Esophagus (tissue), 2 donors: ENCODE results near the gene RASD1. TPM values are rescaled to one million over a fixed set of nuclear protein-coding genes. Genes with fewer than 3 reads are reported as not detected.
"Not testable (repeated sequence)": the region's sequence is repeated elsewhere in the genome, so short reads cannot be mapped to it uniquely, and the experiment has no call there.

Source experiments
- H3K27ac ChIP-seq, 2 donors: one replicate each; pipeline ENCODE4 v1.5.1; 2013; ENCODE audit warnings: low read depth in 2 of 2, mild to moderate bottlenecking in 2 of 2, inconsistent platforms in 1 of 2, low read length in 1 of 2, moderate library complexity in 1 of 2
- H3K27me3 ChIP-seq, 2 donors: one replicate each; pipeline ENCODE4 v1.6.1; 2013; ENCODE audit warnings: low read length in 2 of 2, control low read depth in 1 of 2, mild to moderate bottlenecking in 1 of 2; ENCODE audit not compliant: insufficient read depth in 2 of 2, control insufficient read depth in 1 of 2
- H3K36me3 ChIP-seq, 2 donors: one replicate each; pipeline ENCODE4 v1.6.1; 2013; ENCODE audit warnings: low read length in 1 of 2; ENCODE audit not compliant: control insufficient read depth in 2 of 2, insufficient read depth in 2 of 2
- H3K4me1 ChIP-seq, 2 donors: one replicate each; pipeline ENCODE4 v1.6.1; 2013; ENCODE audit warnings: low read length in 1 of 2; ENCODE audit not compliant: control insufficient read depth in 2 of 2, insufficient read depth in 2 of 2
- H3K4me3 ChIP-seq, 2 donors: one replicate each; pipeline ENCODE4 v1.5.1; 2013; ENCODE audit warnings: low read length in 2 of 2, mild to moderate bottlenecking in 2 of 2, low read depth in 1 of 2, moderate library complexity in 1 of 2
- H3K9me3 ChIP-seq, 2 donors: one replicate each; pipeline ENCODE4 v1.6.1; 2013; ENCODE audit warnings: mild to moderate bottlenecking in 2 of 2, low read depth in 1 of 2, low read length in 1 of 2, moderate library complexity in 1 of 2; ENCODE audit not compliant: control insufficient read depth in 2 of 2, insufficient read depth in 1 of 2
- WGBS, 2 donors: extraction: QIAGEN DNeasy Blood & Tissue Kit; methylation state at CpG; one replicate each; pipeline ENCODE4 v1.1.7; 2013; 5-methylcytosine and 5-hydroxymethylcytosine counted together
- polyA plus RNA-seq, 2 donors: library from polyadenylated mRNA; stranded (reverse); fragments of 200-250 nt; gene quantifications; one replicate each; pipeline ENCODE4 v1.2.3, GENCODE V29; 2013
- donor health status: healthy with polysubstance abuse.
- donor health status: Bipolar disorder and iron deficiency.

Gene RASD1
- polyA plus RNA-seq, 2 donors, result 0.83 to 1.6 TPM

DNA sequence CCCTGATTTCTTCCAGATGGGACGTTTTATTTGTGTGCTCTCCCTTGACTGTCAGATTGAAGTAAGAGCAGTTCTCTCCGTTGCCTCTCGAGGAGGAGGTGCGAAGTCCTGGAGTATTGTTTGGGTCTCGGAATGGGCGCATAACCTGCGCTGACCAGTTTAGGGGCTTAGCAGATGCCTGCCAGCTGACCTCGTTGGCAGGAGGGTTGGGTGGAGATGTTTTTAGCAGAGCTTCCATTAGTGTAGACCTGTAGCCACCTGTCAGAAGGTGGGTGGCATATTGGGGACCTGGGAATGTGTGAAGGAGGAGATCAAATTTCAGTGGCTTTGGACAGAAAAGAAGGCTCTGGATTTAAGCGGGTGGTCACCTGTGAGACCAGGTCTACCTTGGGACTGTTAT, 3.6 kb downstream of the RASD1 start:
- H3K27me3 ChIP-seq, result peaks cover 0 to 3% of the 10 kb centered on the region in 2 donors
- H3K36me3 ChIP-seq, result peaks cover 11 to 13% of the 10 kb centered on the region in 2 donors
- H3K4me1 ChIP-seq, result peaks cover 3 to 11% of the 10 kb centered on the region in 2 donors
- no peak overlapping the region for H3K27ac ChIP-seq
- WGBS, 2 donors, result 90 to 92% methylated on average over 9 of the region's 9 CpGs
- no peak overlapping the region for H3K4me3 ChIP-seq
- no peaks in the 10 kb centered on the region for H3K9me3 ChIP-seq

DNA sequence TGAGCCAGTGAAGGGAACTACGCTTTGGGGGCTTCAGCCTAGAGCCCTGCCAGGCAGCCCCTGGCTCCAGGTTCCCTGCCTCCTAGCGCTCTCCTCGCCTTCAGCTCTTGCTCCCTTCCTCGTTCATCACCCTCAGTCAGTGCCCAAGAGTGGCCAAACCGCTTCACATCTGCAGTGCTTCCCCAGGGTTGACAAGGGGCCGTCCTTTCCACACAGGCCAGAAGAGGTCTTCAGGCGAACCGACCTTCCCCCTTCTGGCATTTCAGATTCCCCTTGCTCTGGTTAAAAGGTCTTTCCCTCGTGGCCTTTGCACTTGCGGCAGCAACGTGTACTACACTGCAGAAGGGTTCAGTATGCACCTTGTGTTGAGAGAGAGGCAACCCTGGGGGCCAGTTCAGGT, 4.1 kb downstream of the RASD1 start:
- Histone ChIP-seq H3K4me1 (peaks cover 3 to 11% of the 10 kb centered on the region in 2 donors), H3K9me3 (no peaks in the 10 kb centered on the region)
- 85 to 87% methylated on average over 11 of the region's 11 CpGs for WGBS, 2 donors

GRCh38 chr17:17491546-17491988, 4.6 kb downstream of the RASD1 start:
- 88 to 90% methylated on average over 17 of the region's 17 CpGs for WGBS, 2 donors
- no peak overlapping the region for H3K4me3 ChIP-seq
- H3K4me1 ChIP-seq, result peaks cover 3 to 9% of the 10 kb centered on the region in 2 donors
- peaks cover 11 to 13% of the 10 kb centered on the region in 2 donors for H3K36me3 ChIP-seq
- H3K27ac ChIP-seq, result no peak overlapping the region
- peaks cover 0 to 3% of the 10 kb centered on the region in 2 donors for H3K27me3 ChIP-seq
- H3K9me3 ChIP-seq, result no peaks in the 10 kb centered on the region

More for the DNA sequence above, 4.1 kb downstream of the RASD1 start:
- no peak overlapping the region for H3K27ac ChIP-seq
- H3K27me3 ChIP-seq, result peaks cover 0 to 3% of the 10 kb centered on the region in 2 donors
- peaks cover 11 to 13% of the 10 kb centered on the region in 2 donors for H3K36me3 ChIP-seq
- H3K4me3 ChIP-seq, result no peak overlapping the region

- Histone ChIP-seq H3K4me1 (peaks cover 3 to 9% of the 10 kb centered on the region in 2 donors), H3K9me3 (no peaks in the 10 kb centered on the region), H3K36me3 (peaks cover 11 to 13% of the 10 kb centered on the region in 2 donors), H3K4me3 (no peak overlapping the region), H3K27me3 (peaks cover 0 to 3% of the 10 kb centered on the region in 2 donors), H3K27ac (no peak overlapping the region)
- WGBS, 2 donors, result 83 to 90% methylated on average over 10 of the region's 10 CpGs
These were observed 5.1 kb downstream of the RASD1 start for GRCh38 chr17:17491031-17491471.

DNA sequence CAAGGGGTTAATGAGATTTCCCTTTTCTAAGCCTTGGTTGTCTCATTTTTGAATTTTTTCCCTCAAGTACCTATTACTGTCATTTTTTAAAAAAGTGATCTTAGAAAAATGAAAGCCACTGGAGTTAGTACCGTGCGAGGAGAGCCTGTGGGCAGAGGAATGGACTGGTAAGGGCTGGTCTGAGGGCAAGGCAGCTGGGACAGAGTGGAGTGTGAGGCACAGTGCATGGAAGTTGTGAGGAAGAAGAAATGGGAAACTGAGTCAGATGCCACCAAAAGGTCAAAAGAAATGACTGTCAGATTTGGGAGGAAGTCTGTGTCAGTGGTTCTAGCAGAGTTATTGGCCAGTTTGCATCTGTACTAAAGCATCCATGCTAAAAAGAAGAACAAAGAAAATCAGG, 8.2 kb downstream of the RASD1 start:
- no peak overlapping the region for H3K4me3 ChIP-seq
- 71 to 89% methylated on average over 2 of the region's 2 CpGs for WGBS, 2 donors
- peaks cover 13 to 15% of the 10 kb centered on the region in 2 donors for H3K36me3 ChIP-seq
- peaks cover 0 to 3% of the 10 kb centered on the region in 2 donors for H3K4me1 ChIP-seq
- H3K27me3 ChIP-seq, result no peaks in the 10 kb centered on the region
- no peak overlapping the region for H3K27ac ChIP-seq
- H3K9me3 ChIP-seq, result no peaks in the 10 kb centered on the region

DNA sequence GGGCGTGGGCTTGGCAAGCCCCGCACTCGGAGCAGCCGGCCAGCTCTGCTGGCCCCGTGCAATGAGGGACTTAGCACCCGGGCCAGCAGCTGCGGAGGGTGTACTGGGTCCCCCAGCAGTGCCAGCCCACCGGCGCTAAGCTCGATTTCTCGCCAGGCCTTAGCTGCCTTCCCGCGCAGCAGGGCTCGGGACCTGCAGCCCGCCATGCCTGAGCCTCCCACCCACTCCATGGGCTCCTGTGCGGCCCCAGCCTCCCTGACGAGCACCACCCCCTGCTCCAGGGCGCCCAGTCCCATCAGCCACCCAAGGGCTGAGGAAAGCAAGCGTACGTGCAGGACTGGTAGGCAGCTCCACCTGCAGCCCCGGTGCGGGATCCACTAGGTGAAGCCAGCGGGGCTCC, 9.8 kb downstream of the RASD1 start:
- H3K27me3 ChIP-seq, H3K36me3 ChIP-seq, H3K4me1 ChIP-seq, H3K9me3 ChIP-seq, H3K27ac ChIP-seq, H3K4me3 ChIP-seq: not testable (repeated sequence)
- WGBS, 2 donors, result 97 to 98% methylated on average over 19 to 23 of the region's 23 CpGs

GRCh38 chr17:17485420-17485819, 10.8 kb downstream of the RASD1 start:
- WGBS, 2 donors, result 93 to 95% methylated on average over 5 to 6 of the region's 6 CpGs
- H3K4me3 ChIP-seq, result no peak overlapping the region
- no peaks in the 10 kb centered on the region for H3K27me3 ChIP-seq
- peaks cover 0 to 3% of the 10 kb centered on the region in 2 donors for H3K4me1 ChIP-seq
- H3K27ac ChIP-seq, result no peak overlapping the region
- peaks cover 4 to 5% of the 10 kb centered on the region in 2 donors for H3K36me3 ChIP-seq
- no peaks in the 10 kb centered on the region for H3K9me3 ChIP-seq

DNA sequence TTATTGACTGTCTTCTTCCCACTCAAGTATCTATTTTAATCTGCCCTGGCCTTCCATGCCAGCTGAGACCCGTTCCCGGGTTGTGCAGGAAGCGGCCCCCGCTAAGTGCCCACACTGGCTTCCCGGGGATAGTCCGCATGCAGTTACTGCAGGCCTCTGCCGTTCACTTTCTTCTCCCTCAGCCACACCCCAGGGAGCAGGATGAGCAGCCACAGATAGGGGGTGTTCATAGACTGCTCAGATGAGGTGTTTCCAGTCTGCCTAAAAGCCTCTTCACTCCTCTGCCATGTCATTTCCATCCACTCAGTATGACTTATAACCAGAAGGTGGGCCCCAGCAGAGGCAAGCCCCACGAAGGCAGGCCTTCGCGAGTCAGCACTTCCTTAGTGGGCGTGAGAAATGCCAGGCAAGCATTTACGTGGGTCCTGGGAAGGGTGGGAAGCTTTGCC, 11.7 kb downstream of the RASD1 start:
- Histone ChIP-seq H3K36me3 (peaks cover 4 to 5% of the 10 kb centered on the region in 2 donors), H3K4me3 (no peak overlapping the region), H3K4me1 (peaks cover 0 to 3% of the 10 kb centered on the region in 2 donors), H3K27ac (no peak overlapping the region), H3K27me3 (no peaks in the 10 kb centered on the region), H3K9me3 (no peaks in the 10 kb centered on the region)
- 69 to 73% methylated on average over 12 of the region's 12 CpGs for WGBS, 2 donors

- WGBS, 2 donors, result 75 to 76% methylated on average over 5 of the region's 5 CpGs
- no peak overlapping the region for H3K27ac ChIP-seq
- H3K4me1 ChIP-seq, result peaks cover 0 to 5% of the 10 kb centered on the region in 2 donors
- peaks cover 0 to 4% of the 10 kb centered on the region in 2 donors for H3K36me3 ChIP-seq
- no peak overlapping the region for H3K4me3 ChIP-seq
- H3K27me3 ChIP-seq, result no peaks in the 10 kb centered on the region
- no peaks in the 10 kb centered on the region for H3K9me3 ChIP-seq
These were observed 14.3 kb downstream of the RASD1 start for GRCh38 chr17:17481860-17482259.

DNA sequence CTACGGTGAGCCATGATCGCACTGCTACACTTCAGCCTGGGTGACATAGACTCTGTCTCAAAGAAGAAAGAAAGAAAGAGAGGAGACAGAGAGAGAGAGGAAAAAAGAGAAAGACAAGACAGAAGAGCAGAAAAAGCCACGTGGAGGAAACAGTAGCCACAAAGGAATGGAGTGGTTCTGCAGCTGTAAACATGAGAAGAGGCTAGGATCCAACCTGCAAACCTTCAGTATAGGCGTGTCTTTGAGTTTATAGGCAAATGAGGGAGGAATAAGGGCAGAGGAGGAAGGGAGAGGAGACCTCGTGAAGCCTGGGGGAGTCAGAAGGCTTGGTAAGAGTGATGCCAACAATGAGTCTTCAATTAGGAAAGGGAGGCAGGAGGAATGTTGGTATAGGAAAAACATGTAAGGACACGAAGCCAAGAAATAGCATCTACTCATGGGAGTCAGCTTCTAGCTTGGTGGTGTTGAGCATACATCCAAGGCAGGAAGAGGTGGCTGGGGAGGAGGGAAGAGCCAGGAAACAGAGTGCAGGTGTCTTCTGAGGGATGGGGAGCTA, 15.5 kb downstream of the RASD1 start:
- Histone ChIP-seq H3K4me1 (peaks cover 0 to 5% of the 10 kb centered on the region in 2 donors), H3K4me3 (no peak overlapping the region), H3K27ac (no peak overlapping the region), H3K27me3 (no peaks in the 10 kb centered on the region), H3K36me3 (peaks cover 0 to 4% of the 10 kb centered on the region in 2 donors), H3K9me3 (no peaks in the 10 kb centered on the region)
- WGBS, 2 donors, result 66 to 69% methylated on average over 6 of the region's 6 CpGs
